Natural killer cell treated with Interleukin-12 subunit alpha and Interleukin-12 subunit beta and Interleukin-15 and Interleukin-18, amount 100 ng/mL, for 72 hours (primary cell): Measurements from ENCODE around the gene STAB1. TPM values are rescaled to one million over a fixed set of nuclear protein-coding genes. Genes with fewer than 3 reads are reported as not detected.
"Not testable (repeated sequence)": the region's sequence is repeated elsewhere in the genome, so short reads cannot be mapped to it uniquely, and the experiment has no call there.

Experiments
- ATAC-seq, 2 donors: fragments of 150-1000 bp; cut with Tn5 transposase in 1 of 2; sonication (Bioruptor Pico), chemical (Tn5 transposase) in 1 of 2; 2 replicates each; pipeline ENCODE4 v1.10.0; 2021
- DNase-seq: peaks from one replicate; pipeline ENCODE4 v3.0.0; 2022; ENCODE audit warnings: low spot score
- H3K27ac Mint-ChIP-seq, 2 donors: 1 replicate in 1 of 2; 2 replicates in 1 of 2; pipeline ENCODE4 v1.8.0; 2022; ENCODE audit warnings: mixed read lengths in 2 of 2, mild to moderate bottlenecking in 1 of 2, moderate library complexity in 1 of 2
- H3K27me3 Mint-ChIP-seq, 2 donors: 1 replicate in 1 of 2; 2 replicates in 1 of 2; pipeline ENCODE4 v1.8.0; 2022; ENCODE audit warnings: mixed read lengths in 2 of 2
- H3K36me3 Mint-ChIP-seq: one replicate; pipeline ENCODE4 v1.8.0; 2022; ENCODE audit warnings: mixed read lengths
- H3K4me1 Mint-ChIP-seq, 2 donors: 1 replicate in 1 of 2; 2 replicates in 1 of 2; pipeline ENCODE4 v1.8.0; 2022; ENCODE audit warnings: low read depth in 2 of 2, mixed read lengths in 2 of 2, mild to moderate bottlenecking in 1 of 2
- H3K4me3 Mint-ChIP-seq: one replicate; pipeline ENCODE4 v1.8.0; 2022; ENCODE audit warnings: mixed read lengths
- H3K9me3 Mint-ChIP-seq: 2 replicates; pipeline ENCODE4 v1.8.0; 2022; ENCODE audit warnings: mixed read lengths
- total RNA-seq, 2 donors: library from RNA; stranded (reverse); gene quantifications; one replicate each; pipeline ENCODE4 v1.2.3, GENCODE V29; 2022

Gene STAB1
- total RNA-seq, 2 donors from 2014 or later = 0.57 to 0.92 TPM

GRCh38 chr3:52523386-52524257 is 28.5 kb downstream of the STAB1 start:
- ATAC-seq = no peak
- Mint-ChIP-seq H3K36me3 (no peaks in the 10 kb centered on the region), H3K27me3 (no peaks in the 10 kb centered on the region), H3K9me3 (no peaks in the 10 kb centered on the region), H3K4me3 (no peak overlapping the region), H3K4me1 (peaks cover 0 to 4% of the 10 kb centered on the region in 2 donors), H3K27ac (no peak overlapping the region)
- peak; percentile 59 for DNase-seq

GRCh38 chr3:52524258-52524751 is 29.2 kb downstream of the STAB1 start:
- no peak for DNase-seq
- Mint-ChIP-seq H3K27ac (no peak overlapping the region), H3K27me3 (no peaks in the 10 kb centered on the region)

GRCh38 chr3:52524752-52525679 is 29.9 kb downstream of the STAB1 start:
- H3K4me1 Mint-ChIP-seq = peaks cover 0 to 4% of the 10 kb centered on the region in 2 donors
- DNase-seq = peak; percentile 44
- no peaks in the 10 kb centered on the region for H3K9me3 Mint-ChIP-seq
- no peak for ATAC-seq
- H3K36me3 Mint-ChIP-seq = no peaks in the 10 kb centered on the region
- no peak overlapping the region for H3K4me3 Mint-ChIP-seq
- H3K27ac Mint-ChIP-seq = no peak overlapping the region
- no peaks in the 10 kb centered on the region for H3K27me3 Mint-ChIP-seq

More at GRCh38 chr3:52524258-52524751, 29.2 kb downstream of the STAB1 start:
- Mint-ChIP-seq H3K9me3 (no peaks in the 10 kb centered on the region), H3K4me1 (peaks cover 0 to 4% of the 10 kb centered on the region in 2 donors), H3K4me3 (no peak overlapping the region), H3K36me3 (no peaks in the 10 kb centered on the region)
- ATAC-seq = no peak

GRCh38 chr3:52525680-52526561 is 30.8 kb downstream of the STAB1 start:
- Mint-ChIP-seq H3K4me3 (no peak overlapping the region), H3K27me3 (no peaks in the 10 kb centered on the region), H3K4me1 (peaks cover 0 to 4% of the 10 kb centered on the region in 2 donors), H3K27ac (no peak overlapping the region), H3K36me3 (no peaks in the 10 kb centered on the region), H3K9me3 (no peaks in the 10 kb centered on the region)
- no peak for ATAC-seq
- DNase-seq = peak; percentile 49

GRCh38 chr3:52526671-52527038 is 31.5 kb downstream of the STAB1 start:
- H3K36me3 Mint-ChIP-seq, H3K27ac Mint-ChIP-seq, H3K4me3 Mint-ChIP-seq, H3K27me3 Mint-ChIP-seq, H3K4me1 Mint-ChIP-seq, H3K9me3 Mint-ChIP-seq, ATAC-seq: not testable (repeated sequence)
- peak; percentile 26 for DNase-seq

GRCh38 chr3:52527039-52527731 is 32.0 kb downstream of the STAB1 start:
- Mint-ChIP-seq H3K27me3 (no peaks in the 10 kb centered on the region), H3K27ac (no peak overlapping the region), H3K4me3 (no peak overlapping the region), H3K36me3 (no peaks in the 10 kb centered on the region), H3K4me1 (peaks cover 1 to 4% of the 10 kb centered on the region in 2 donors), H3K9me3 (no peaks in the 10 kb centered on the region)
- DNase-seq = peak; percentile 56
- no peak for ATAC-seq

- H3K27me3 Mint-ChIP-seq = no peaks in the 10 kb centered on the region
- no peaks in the 10 kb centered on the region for H3K9me3 Mint-ChIP-seq
- peak; percentile 60 for DNase-seq
- H3K4me1 Mint-ChIP-seq = peaks cover 7% of the 10 kb centered on the region in 2 donors
- no peak overlapping the region for H3K4me3 Mint-ChIP-seq
- H3K27ac Mint-ChIP-seq = no peak overlapping the region
- H3K36me3 Mint-ChIP-seq = no peaks in the 10 kb centered on the region
- no peak for ATAC-seq
Measured at GRCh38 chr3:52527732-52528585, 32.8 kb downstream of the STAB1 start.

- Mint-ChIP-seq H3K4me1 (peaks cover 7% of the 10 kb centered on the region in 2 donors), H3K9me3 (no peaks in the 10 kb centered on the region), H3K4me3 (no peak overlapping the region), H3K27ac (no peak overlapping the region), H3K36me3 (no peaks in the 10 kb centered on the region), H3K27me3 (no peaks in the 10 kb centered on the region)
- DNase-seq = peak; percentile 45
- ATAC-seq = no peak
Measured at GRCh38 chr3:52528586-52529375, 33.6 kb downstream of the STAB1 start.

- DNase-seq (peak; percentile 16), ATAC-seq (no peak)
- H3K27ac Mint-ChIP-seq = no peak overlapping the region
- no peak overlapping the region for H3K4me3 Mint-ChIP-seq
- peaks cover 6 to 10% of the 10 kb centered on the region in 2 donors for H3K4me1 Mint-ChIP-seq
- no peaks in the 10 kb centered on the region for H3K36me3 Mint-ChIP-seq
- H3K27me3 Mint-ChIP-seq = peaks cover 0 to 2% of the 10 kb centered on the region in 2 donors
- H3K9me3 Mint-ChIP-seq = no peaks in the 10 kb centered on the region
Measured at GRCh38 chr3:52529376-52530333, 34.5 kb downstream of the STAB1 start.

- DNase-seq (no peak), ATAC-seq (no peak)
- no peaks in the 10 kb centered on the region for H3K36me3 Mint-ChIP-seq
- H3K9me3 Mint-ChIP-seq = no peaks in the 10 kb centered on the region
- H3K27me3 Mint-ChIP-seq = peaks cover 0 to 2% of the 10 kb centered on the region in 2 donors
- no peak overlapping the region for H3K27ac Mint-ChIP-seq
- peaks cover 9 to 20% of the 10 kb centered on the region in 2 donors for H3K4me1 Mint-ChIP-seq
- H3K4me3 Mint-ChIP-seq = no peak overlapping the region
Measured at GRCh38 chr3:52530918-52531826, 36.0 kb downstream of the STAB1 start.
